Gastrocnemius medialis (tissue), 4 donors: ENCODE results near the gene LRRC41. TPM values are rescaled to one million over a fixed set of nuclear protein-coding genes. Genes with fewer than 3 reads are reported as not detected.
"Not testable (repeated sequence)": the region's sequence is repeated elsewhere in the genome, so short reads cannot be mapped to it uniquely, and the experiment has no call there.

Source experiments
- ATAC-seq, 2 donors: fragments of 150-250 bp; one replicate each; pipeline ENCODE4 v1.9.1; 2016
- DNase-seq, 2 donors: peaks; one replicate each; pipeline ENCODE4 v3.0.0-alpha.2; 2019
- H3K27ac ChIP-seq, 4 donors: fragments of 200-600 bp; sonication (generic); 1 replicate in 1 of 4; 2 replicates in 3 of 4; pipeline ENCODE4 v1.5.1; 2016 to 2018; ENCODE audit warnings: mild to moderate bottlenecking in 2 of 4, moderate library complexity in 1 of 4
- H3K27me3 ChIP-seq, 3 donors: fragments of 200-600 bp; sonication (generic) in 2 of 3; 1 replicate in 1 of 3; 2 replicates in 2 of 3; pipeline versions ENCODE4 v1.5.1 to v1.6.0; 2016 to 2019; ENCODE audit warnings: mild to moderate bottlenecking in 1 of 3, moderate library complexity in 1 of 3
- H3K36me3 ChIP-seq, 2 donors: fragments of 200-600 bp; sonication (generic) in 1 of 2; one replicate each; pipeline ENCODE4 v1.5.1; 2017 to 2018
- H3K4me1 ChIP-seq, 2 donors: fragments of 200-600 bp; sonication (generic) in 1 of 2; one replicate each; pipeline ENCODE4 v1.5.1; 2016 to 2017; ENCODE audit warnings: mild to moderate bottlenecking in 2 of 2
- H3K4me3 ChIP-seq, 4 donors: fragments of 200-600 bp; sonication (generic) in 3 of 4; 1 replicate in 1 of 4; 2 replicates in 3 of 4; pipeline ENCODE4 v1.5.1; 2016 to 2019; ENCODE audit warnings: mild to moderate bottlenecking in 2 of 4
- H3K9me3 ChIP-seq, 3 donors: fragments of 200-600 bp; sonication (generic) in 2 of 3; 1 replicate in 1 of 3; 2 replicates in 2 of 3; pipeline ENCODE4 v1.5.1; 2016 to 2019
- CTCF ChIP-seq, 5 experiments: fragments of 450-650 bp in 3 of 5; fragments of 200-600 bp in 2 of 5; sonication (generic) in 2 of 5; IDR thresholded peaks in 4 of 5; conservative IDR thresholded peaks in 1 of 5; 1 replicate in 4 of 5; 2 replicates in 1 of 5; pipeline ENCODE4 v1.5.1; 2016 to 2019; ENCODE audit warnings: antibody characterized with exemption in 5 of 5, mild to moderate bottlenecking in 3 of 5, moderate library complexity in 3 of 5
- POLR2A ChIP-seq, 2 donors: fragments of 450-650 bp; IDR thresholded peaks; one replicate each; pipeline ENCODE4 v1.6.1; 2017; ENCODE audit warnings: antibody characterized with exemption in 2 of 2, mild to moderate bottlenecking in 2 of 2, moderate library complexity in 2 of 2
- in situ Hi-C, 4 donors: fragments of 200-750 bp; cut with MboI; loops; one replicate each; pipeline versions ENCODE4 v1.15.0 to v1.8.0; 2017; ENCODE audit warnings: low sequenced_read_pairs in 4 of 4
- intact Hi-C: fragments of 100-400 bp; cut with DNase I; formaldehyde crosslinking; loops from one replicate; pipeline ENCODE4 v1.15.1; 2023; ENCODE audit warnings: low total_unique reads
- total RNA-seq, 4 donors: library from RNA; depleted of rRNA; stranded (reverse); fragments of >200 nt; gene quantifications; one replicate each; pipeline versions ENCODE4 v1.1.0 to v1.2.3, GENCODE V29; 2016

LRRC41 gene
- total RNA-seq, 4 donors from 2014 or later: 76.3 to 99.2 (median 77.9) TPM

- Histone ChIP-seq H3K36me3 (no peaks in the 10 kb centered on the region), H3K4me3 (no peak overlapping the region), H3K9me3 (no peaks in the 10 kb centered on the region), H3K4me1 (no peaks in the 10 kb centered on the region), H3K27me3 (no peaks in the 10 kb centered on the region), H3K27ac (no peak overlapping the region)
- DNase-seq (no peak), ATAC-seq (no peak)
- intact Hi-C loops (no loop called here), in situ Hi-C loops (no loop called here)
- TF ChIP-seq POLR2A (IDR thresholded peaks at IDR 0.05) (no peak), CTCF (IDR thresholded peaks at IDR 0.05 in 4 of 5, conservative IDR thresholded peaks at IDR 0.05 in 1 of 5) (no peak)
These were observed 66.5 kb downstream of the LRRC41 start for GRCh38 chr1:46236882-46237281.

- H3K36me3 ChIP-seq, H3K27me3 ChIP-seq, ATAC-seq, H3K9me3 ChIP-seq, H3K4me3 ChIP-seq, intact Hi-C loops, in situ Hi-C loops, DNase-seq, H3K27ac ChIP-seq, H3K4me1 ChIP-seq: not testable (repeated sequence)
These were observed 72.2 kb downstream of the LRRC41 start for GRCh38 chr1:46231231-46231630.

Other genes with a start within 250 kb of the LRRC41 start
- 10 to 100 TPM; 12.1 to 23.8 (median 15.9) TPM for gene PIK3R3, start 171.0 kb downstream of the LRRC41 start, total RNA-seq
- gene TSPAN1, start 128.5 kb downstream of the LRRC41 start, total RNA-seq: 10 to 100 TPM in 1 of 4 donors, 1 to 10 TPM in 2, under 1 TPM in 1; 0.88 to 10.7 (median 6.0) TPM
- not detected for gene P3R3URF, start 127.1 kb downstream of the LRRC41 start, total RNA-seq
- 100 to 1,000 TPM in 1 of 4 donors, 10 to 100 TPM in 3; 66.2 to 107 (median 92.2) TPM for gene POMGNT1, start 105.2 kb downstream of the LRRC41 start, total RNA-seq
- 1 to 10 TPM in 1 of 4 donors, under 1 TPM in 2, not detected in 1; 0.39 to 1.9 (median 0.47) TPM for gene LURAP1, start 100.3 kb downstream of the LRRC41 start, total RNA-seq
- 1 to 10 TPM in 1 of 4 donors, not detected in 3; 1.1 TPM for gene RAD54L, start 55.9 kb downstream of the LRRC41 start, total RNA-seq
- gene UQCRH, start 82 bp upstream of the LRRC41 start, total RNA-seq: 100 to 1,000 TPM; 415 to 695 (median 493) TPM
- 10 to 100 TPM; 15.5 to 22.5 (median 20.8) TPM for gene NSUN4, start 37.2 kb upstream of the LRRC41 start, total RNA-seq
- 10 to 100 TPM in 1 of 4 donors, 1 to 10 TPM in 3; 5.2 to 15.6 (median 7.3) TPM for gene FAAH, start 90.7 kb upstream of the LRRC41 start, total RNA-seq
- gene DMBX1, start 186.2 kb upstream of the LRRC41 start, total RNA-seq: not detected
- gene KNCN, start 248.0 kb upstream of the LRRC41 start, total RNA-seq: not detected